ENCODE measurements around the gene UBE2E2. TPM values are rescaled to one million over a fixed set of nuclear protein-coding genes. Genes with fewer than 3 reads are reported as not detected.

The UBE2E2 gene
- total and polyA plus RNA-seq, 2 donors (not counting 1 experiment from before 2014, with no cell fraction given), result 16.0 to 45.0 TPM

GRCh38 chr3:23574822-23575315 lies 371.7 kb downstream of the UBE2E2 start:
- WGBS (ENCODE audit: insufficient coverage), result 100% methylated on average over 1 of the region's 1 CpG
- TF ChIP-seq, protein P1, sequence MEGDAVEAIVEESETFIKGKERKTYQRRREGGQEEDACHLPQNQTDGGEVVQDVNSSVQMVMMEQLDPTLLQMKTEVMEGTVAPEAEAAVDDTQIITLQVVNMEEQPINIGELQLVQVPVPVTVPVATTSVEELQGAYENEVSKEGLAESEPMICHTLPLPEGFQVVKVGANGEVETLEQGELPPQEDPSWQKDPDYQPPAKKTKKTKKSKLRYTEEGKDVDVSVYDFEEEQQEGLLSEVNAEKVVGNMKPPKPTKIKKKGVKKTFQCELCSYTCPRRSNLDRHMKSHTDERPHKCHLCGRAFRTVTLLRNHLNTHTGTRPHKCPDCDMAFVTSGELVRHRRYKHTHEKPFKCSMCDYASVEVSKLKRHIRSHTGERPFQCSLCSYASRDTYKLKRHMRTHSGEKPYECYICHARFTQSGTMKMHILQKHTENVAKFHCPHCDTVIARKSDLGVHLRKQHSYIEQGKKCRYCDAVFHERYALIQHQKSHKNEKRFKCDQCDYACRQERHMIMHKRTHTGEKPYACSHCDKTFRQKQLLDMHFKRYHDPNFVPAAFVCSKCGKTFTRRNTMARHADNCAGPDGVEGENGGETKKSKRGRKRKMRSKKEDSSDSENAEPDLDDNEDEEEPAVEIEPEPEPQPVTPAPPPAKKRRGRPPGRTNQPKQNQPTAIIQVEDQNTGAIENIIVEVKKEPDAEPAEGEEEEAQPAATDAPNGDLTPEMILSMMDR (IDR thresholded peaks at IDR 0.05), result no peak
- TF ChIP-seq EZH2 (IDR thresholded peaks at IDR 0.05; ENCODE audit: borderline replicate concordance, insufficient read depth, low read depth, low read length, poor library complexity, severe bottlenecking), result no peak
- ATAC-seq (ENCODE audit: low read depth) (no peak), DNase-seq (no peak)
- Histone ChIP-seq H3K79me2 (ENCODE audit: control insufficient read depth, insufficient read depth, low read length) (no peaks in the 10 kb centered on the region), H4K20me1 (ENCODE audit: control insufficient read depth, insufficient read depth, low read length, poor library complexity, severe bottlenecking) (no peaks in the 10 kb centered on the region), H3K4me1 (ENCODE audit: control insufficient read depth in 2 of 2, insufficient read depth in 2 of 2, low read length in 2 of 2) (no peaks in the 10 kb centered on the region), H3K9me3 (ENCODE audit: control extremely low read depth in 1 of 3, control insufficient read depth in 2 of 3, insufficient read depth in 1 of 3, low read length in 2 of 3) (no peaks in the 10 kb centered on the region), H3K27me3 (replicated peaks in 1 of 4; ENCODE audit: control extremely low read depth in 1 of 4, control insufficient read depth in 3 of 4, insufficient read depth in 4 of 4, low read length in 3 of 4) (no peaks in the 10 kb centered on the region), H3K36me3 (replicated peaks in 1 of 2; ENCODE audit: control extremely low read depth in 1 of 2, control insufficient read depth in 1 of 2, extremely low read depth in 1 of 2, insufficient read depth in 2 of 2, low read length in 1 of 2) (peaks cover 0 to 3% of the 10 kb centered on the region in 2 experiments), H3K4me2 (replicated peaks; ENCODE audit: low read depth, low read length, poor library complexity, severe bottlenecking) (no peak overlapping the region), H2AFZ (ENCODE audit: insufficient read depth, low read depth, low read length, poor library complexity, severe bottlenecking) (no peak overlapping the region), H3K4me3 (ENCODE audit: control extremely low read depth in 1 of 5, extremely low read depth in 1 of 5, insufficient read depth in 1 of 5, low read depth in 2 of 5, low read length in 4 of 5) (no peak overlapping the region), H3K27ac (ENCODE audit: low read length in 2 of 2) (no peak overlapping the region), H3K9ac (ENCODE audit: low read length) (no peak overlapping the region)
- intact Hi-C loops (cut with micrococcal nuclease), result no loop called here
- no peak overlapping the region for H3K4me3 Mint-ChIP-seq
- no peak overlapping the region for H3K27ac Mint-ChIP-seq
- H3K27me3 Mint-ChIP-seq, result no peaks in the 10 kb centered on the region
- no peaks in the 10 kb centered on the region for H3K9me3 Mint-ChIP-seq (ENCODE audit: insufficient read depth)
- POLR2A ChIA-PET, result no interaction called here
- no peaks in the 10 kb centered on the region for H3K4me1 Mint-ChIP-seq
- CTCF ChIA-PET, result interaction anchor here (0.6 kb wide), 1 partner anchor 198 kb away, joined by 3 read pairs; no protein-coding TSS in a partner anchor

DNA sequence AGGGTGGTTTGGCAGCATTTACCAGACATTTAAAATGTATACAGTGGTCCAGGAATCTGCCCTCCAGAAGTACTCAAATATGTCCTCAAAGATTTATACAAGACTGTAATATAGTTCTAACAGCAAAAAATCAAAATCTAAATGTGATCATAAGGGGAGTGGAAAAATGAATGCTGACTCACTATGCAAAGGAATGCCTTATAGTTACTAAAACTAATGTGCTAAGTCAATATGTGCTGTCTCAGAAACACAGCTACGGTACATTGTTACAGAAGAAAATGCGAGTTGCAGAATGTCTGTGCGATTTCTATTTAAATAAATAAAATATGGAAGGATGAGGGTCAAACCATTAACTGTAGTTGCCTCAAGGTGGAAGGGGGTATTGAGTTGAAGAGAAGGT lies 372.6 kb downstream of the UBE2E2 start:
- Histone ChIP-seq H3K9me3 (ENCODE audit: control extremely low read depth in 1 of 3, control insufficient read depth in 2 of 3, insufficient read depth in 1 of 3, low read length in 2 of 3) (no peaks in the 10 kb centered on the region), H3K79me2 (ENCODE audit: control insufficient read depth, insufficient read depth, low read length) (no peaks in the 10 kb centered on the region), H2AFZ (ENCODE audit: insufficient read depth, low read depth, low read length, poor library complexity, severe bottlenecking) (no peak overlapping the region), H4K20me1 (ENCODE audit: control insufficient read depth, insufficient read depth, low read length, poor library complexity, severe bottlenecking) (no peaks in the 10 kb centered on the region), H3K36me3 (replicated peaks in 1 of 2; ENCODE audit: control extremely low read depth in 1 of 2, control insufficient read depth in 1 of 2, extremely low read depth in 1 of 2, insufficient read depth in 2 of 2, low read length in 1 of 2) (peaks cover 0 to 3% of the 10 kb centered on the region in 2 experiments), H3K4me1 (ENCODE audit: control insufficient read depth in 2 of 2, insufficient read depth in 2 of 2, low read length in 2 of 2) (no peaks in the 10 kb centered on the region), H3K27me3 (replicated peaks in 1 of 4; ENCODE audit: control extremely low read depth in 1 of 4, control insufficient read depth in 3 of 4, insufficient read depth in 4 of 4, low read length in 3 of 4) (no peaks in the 10 kb centered on the region), H3K4me2 (replicated peaks; ENCODE audit: low read depth, low read length, poor library complexity, severe bottlenecking) (no peak overlapping the region), H3K9ac (ENCODE audit: low read length) (no peak overlapping the region), H3K4me3 (ENCODE audit: control extremely low read depth in 1 of 5, extremely low read depth in 1 of 5, insufficient read depth in 1 of 5, low read depth in 2 of 5, low read length in 4 of 5) (no peak overlapping the region), H3K27ac (ENCODE audit: low read length in 2 of 2) (no peak overlapping the region)
- CTCF ChIA-PET, result no interaction called here
- POLR2A ChIA-PET, result no interaction called here
- no peaks in the 10 kb centered on the region for H3K4me1 Mint-ChIP-seq
- H3K27me3 Mint-ChIP-seq, result no peaks in the 10 kb centered on the region
- no peaks in the 10 kb centered on the region for H3K9me3 Mint-ChIP-seq (ENCODE audit: insufficient read depth)
- ATAC-seq (ENCODE audit: low read depth), result no peak
- TF ChIP-seq, protein P1 (IDR thresholded peaks at IDR 0.05), result no peak
- no peak for TF ChIP-seq EZH2 (IDR thresholded peaks at IDR 0.05; ENCODE audit: borderline replicate concordance, insufficient read depth, low read depth, low read length, poor library complexity, severe bottlenecking)
- no peak for DNase-seq
- no peak overlapping the region for H3K27ac Mint-ChIP-seq
- no CpG with 5 or more reads among the region's 3 CpGs for WGBS (ENCODE audit: insufficient coverage)
- H3K4me3 Mint-ChIP-seq, result no peak overlapping the region
- intact Hi-C loops (cut with micrococcal nuclease), result no loop called here

Measured in B cell (primary cell).